OCI-LY1 (cell line): Measurements from ENCODE around the gene PRR14L.

Experiments
- CTCF ChIP-seq: fragments of 200-600 bp; sonication (generic), shearing (Covaris generic); IDR thresholded peaks from 2 replicates; pipeline ENCODE4 v1.5.1; 2017; ENCODE audit warnings: mild to moderate bottlenecking, antibody characterized with exemption, low read length, moderate library complexity, mixed read lengths
- EZH2 ChIP-seq: fragments of 200-600 bp; sonication (generic), shearing (Covaris generic); IDR thresholded peaks from 2 replicates; pipeline ENCODE4 v1.8.0; 2017; ENCODE audit warnings: borderline replicate concordance, mixed run types, mild to moderate bottlenecking, antibody characterized with exemption, low read length, moderate library complexity, mixed read lengths

- no peak for TF ChIP-seq CTCF
- no peak for TF ChIP-seq EZH2
These were observed 23.2 kb downstream of the PRR14L start for GRCh38 chr22:31726692-31727091.
